ENCODE results near the gene APPBP2.

APPBP2 gene

DNA sequence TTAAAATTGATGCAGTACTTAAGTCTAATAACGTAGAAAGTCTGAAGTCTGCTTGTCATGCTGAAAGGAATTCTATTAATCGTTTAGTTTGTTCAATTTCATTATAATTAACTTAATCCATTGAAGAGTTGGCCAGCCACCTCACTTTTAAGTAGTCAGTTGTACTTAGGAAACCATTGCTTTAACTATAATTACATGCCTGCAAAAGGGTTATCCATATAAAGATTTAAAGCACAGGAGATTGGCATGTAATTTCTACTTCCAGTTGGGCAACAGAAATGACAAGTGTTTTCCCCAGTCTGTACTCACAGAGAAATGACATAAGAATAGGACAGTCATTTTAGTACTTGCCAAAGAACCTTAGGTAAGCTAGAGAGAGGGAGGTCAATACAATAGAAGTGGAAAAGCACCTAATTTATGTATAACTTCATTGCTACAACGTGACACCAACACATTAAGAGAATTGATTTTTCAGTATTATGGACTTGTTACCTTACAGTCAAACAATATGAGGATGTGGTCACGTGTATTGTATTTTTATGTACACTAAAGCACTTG lies 130.5 kb downstream of the APPBP2 start:
- Histone ChIP-seq H3K9ac (ENCODE audit: low read length) (no peak overlapping the region), H3K27ac (ENCODE audit: low read depth, low read length) (no peak overlapping the region), H3K27me3 (ENCODE audit: control insufficient read depth, insufficient read depth, low read length) (no peaks in the 10 kb centered on the region), H3K36me3 (ENCODE audit: control insufficient read depth, insufficient read depth, low read length) (no peaks in the 10 kb centered on the region), H3K4me1 (ENCODE audit: control insufficient read depth, insufficient read depth, low read length) (no peaks in the 10 kb centered on the region), H3K4me3 (ENCODE audit: low read length) (no peak overlapping the region)

GRCh38 chr17:60393840-60394723 lies 132.0 kb downstream of the APPBP2 start:
- Histone ChIP-seq H3K27ac (ENCODE audit: low read depth, low read length) (no peak overlapping the region), H3K9ac (ENCODE audit: low read length) (no peak overlapping the region), H3K4me1 (ENCODE audit: control insufficient read depth, insufficient read depth, low read length) (no peaks in the 10 kb centered on the region)

More at GRCh38 chr17:60393840-60394723, 132.0 kb downstream of the APPBP2 start:
- no peaks in the 10 kb centered on the region for H3K27me3 ChIP-seq (ENCODE audit: control insufficient read depth, insufficient read depth, low read length)
- no peak overlapping the region for H3K4me3 ChIP-seq (ENCODE audit: low read length)
- no peaks in the 10 kb centered on the region for H3K36me3 ChIP-seq (ENCODE audit: control insufficient read depth, insufficient read depth, low read length)
